Suprapubic skin (tissue), 4 donors: ENCODE results near the gene EIF4G3. TPM values are rescaled to one million over a fixed set of nuclear protein-coding genes. Genes with fewer than 3 reads are reported as not detected.

Experiments used
- DNase-seq, 2 donors: peaks; one replicate each; pipeline ENCODE4 v3.0.0-alpha.2; 2019; ENCODE audit warnings: low spot score in 2 of 2
- H3K27ac ChIP-seq: fragments of 200-600 bp; sonication (generic); one replicate; pipeline ENCODE4 v1.5.1; 2019
- H3K27me3 ChIP-seq: fragments of 200-600 bp; sonication (generic); one replicate; pipeline ENCODE4 v1.5.1; 2019
- H3K36me3 ChIP-seq: fragments of 200-600 bp; sonication (generic); one replicate; pipeline ENCODE4 v1.5.1; 2019
- H3K4me1 ChIP-seq: fragments of 200-600 bp; sonication (generic); one replicate; pipeline ENCODE4 v1.5.1; 2019
- H3K4me3 ChIP-seq: fragments of 200-600 bp; sonication (generic); one replicate; pipeline ENCODE4 v1.5.1; 2019; ENCODE audit warnings: mild to moderate bottlenecking
- H3K9me3 ChIP-seq: fragments of 200-600 bp; sonication (generic); one replicate; pipeline ENCODE4 v1.5.1; 2019
- CTCF ChIP-seq, 2 donors: fragments of 200-600 bp in 1 of 2; fragments of 450-650 bp in 1 of 2; sonication (generic) in 1 of 2; IDR thresholded peaks; one replicate each; pipeline ENCODE4 v1.5.1; 2016 to 2019; ENCODE audit warnings: antibody characterized with exemption in 2 of 2, mild to moderate bottlenecking in 1 of 2, moderate library complexity in 1 of 2
- EP300 ChIP-seq: sonication (generic); formaldehyde crosslinking; IDR thresholded peaks from one replicate; pipeline ENCODE4 v1.6.1; 2017; ENCODE audit warnings: antibody characterized with exemption
- POLR2A ChIP-seq, 2 donors: fragments of 450-650 bp; IDR thresholded peaks; one replicate each; pipeline ENCODE4 v1.6.1; 2017; ENCODE audit warnings: antibody characterized with exemption in 2 of 2, mild to moderate bottlenecking in 2 of 2, moderate library complexity in 2 of 2
- POLR2AphosphoS5 ChIP-seq, 3 donors: sonication (generic); formaldehyde crosslinking; IDR thresholded peaks; one replicate each; pipeline ENCODE4 v1.6.1; 2017; ENCODE audit warnings: antibody characterized with exemption in 3 of 3
- WGBS: methylation state at CpG from one replicate; pipeline ENCODE4 v1.1.5; 2018; 5-methylcytosine and 5-hydroxymethylcytosine counted together
- total RNA-seq, 4 donors: library from RNA; depleted of rRNA; stranded (reverse); fragments of >200 nt; gene quantifications; one replicate each; pipeline ENCODE4 v1.1.0, GENCODE V29; 2016

Gene EIF4G3
- total RNA-seq, 4 donors from 2014 or later: 32.9 to 40.6 (median 39.5) TPM

- no peak for DNase-seq
- Histone ChIP-seq H3K27me3 (no peaks in the 10 kb centered on the region), H3K27ac (no peak overlapping the region), H3K9me3 (no peaks in the 10 kb centered on the region), H3K4me3 (no peak overlapping the region), H3K36me3 (no peaks in the 10 kb centered on the region), H3K4me1 (no peaks in the 10 kb centered on the region)
- 92% methylated on average over 3 of the region's 3 CpGs for WGBS
- TF ChIP-seq CTCF (IDR thresholded peaks at IDR 0.05) (no peak), EP300 (no peak), POLR2A (IDR thresholded peaks at IDR 0.05) (no peak), POLR2AphosphoS5 (IDR thresholded peaks at IDR 0.05) (no peak)
Observed at GRCh38 chr1:21104683-21105082, 72.0 kb downstream of the EIF4G3 start.

GRCh38 chr1:21100481-21100921 lies 76.2 kb downstream of the EIF4G3 start:
- DNase-seq: no peak
- Histone ChIP-seq H3K4me1 (no peaks in the 10 kb centered on the region), H3K4me3 (no peak overlapping the region), H3K9me3 (no peaks in the 10 kb centered on the region), H3K36me3 (no peaks in the 10 kb centered on the region), H3K27ac (no peak overlapping the region), H3K27me3 (no peaks in the 10 kb centered on the region)
- TF ChIP-seq CTCF (IDR thresholded peaks at IDR 0.05): no peak
- TF ChIP-seq EP300: no peak
- TF ChIP-seq POLR2A (IDR thresholded peaks at IDR 0.05): no peak
- 50% methylated on average over 5 of the region's 5 CpGs for WGBS

- DNase-seq: no peak
- WGBS: 93% methylated on average over 2 of the region's 2 CpGs
- Histone ChIP-seq H3K4me3 (no peak overlapping the region), H3K4me1 (no peaks in the 10 kb centered on the region), H3K9me3 (no peaks in the 10 kb centered on the region), H3K27ac (no peak overlapping the region), H3K27me3 (no peaks in the 10 kb centered on the region), H3K36me3 (no peaks in the 10 kb centered on the region)
- TF ChIP-seq CTCF (IDR thresholded peaks at IDR 0.05) (no peak), EP300 (no peak), POLR2A (IDR thresholded peaks at IDR 0.05) (no peak), POLR2AphosphoS5 (IDR thresholded peaks at IDR 0.05) (no peak)
Observed at GRCh38 chr1:21099869-21100131, 76.9 kb downstream of the EIF4G3 start.

- TF ChIP-seq POLR2A (IDR thresholded peaks at IDR 0.05) (no peak), CTCF (IDR thresholded peaks at IDR 0.05) (no peak), POLR2AphosphoS5 (IDR thresholded peaks at IDR 0.05) (no peak), EP300 (no peak)
- Histone ChIP-seq H3K4me1 (no peaks in the 10 kb centered on the region), H3K27ac (no peak overlapping the region), H3K4me3 (no peak overlapping the region), H3K27me3 (no peaks in the 10 kb centered on the region), H3K9me3 (no peaks in the 10 kb centered on the region), H3K36me3 (no peaks in the 10 kb centered on the region)
- DNase-seq: no peak
- 84% methylated on average over 2 of the region's 2 CpGs for WGBS
Observed at GRCh38 chr1:21099034-21099868, 77.4 kb downstream of the EIF4G3 start.

- no peak for DNase-seq
- Histone ChIP-seq H3K9me3 (no peaks in the 10 kb centered on the region), H3K4me1 (no peaks in the 10 kb centered on the region), H3K27ac (no peak overlapping the region), H3K4me3 (no peak overlapping the region), H3K27me3 (no peaks in the 10 kb centered on the region), H3K36me3 (no peaks in the 10 kb centered on the region)
- no peak for TF ChIP-seq POLR2AphosphoS5 (IDR thresholded peaks at IDR 0.05)
- no peak for TF ChIP-seq CTCF (IDR thresholded peaks at IDR 0.05)
- no peak for TF ChIP-seq POLR2A (IDR thresholded peaks at IDR 0.05)
- TF ChIP-seq EP300: no peak
- 93% methylated on average over 5 of the region's 5 CpGs for WGBS
Observed at GRCh38 chr1:21098186-21098915, 78.3 kb downstream of the EIF4G3 start.
